H1 (cell line): ENCODE data around the gene CALD1. TPM values are rescaled to one million over a fixed set of nuclear protein-coding genes. Genes with fewer than 3 reads are reported as not detected.

ENCODE experiments used
- CTCF ChIA-PET: fragments of 300-600 bp; sonication (Branson Sonifier 250); formaldehyde crosslinking; loops from one replicate; lab custom pipeline; 2021; ENCODE audit not compliant: partially characterized antibody; lab: Charles Lee
- POLR2A ChIA-PET: fragments of 300-600 bp; sonication (Branson Sonifier 250); formaldehyde crosslinking; loops from one replicate; lab custom pipeline; 2021; ENCODE audit warnings: inconsistent platforms; ENCODE audit not compliant: partially characterized antibody; lab: Charles Lee
- DNase-seq, 2 experiments: peaks; one replicate each; pipeline versions ENCODE4 v3.0.0 to v3.0.0-alpha.2; 2010 to 2022; ENCODE audit warnings: low spot score in 2 of 2, low read depth in 1 of 2, mixed read lengths in 1 of 2
- FAIRE-seq: peaks from 2 replicates; lab custom pipeline; 2011; peaks lifted over from hg19 to GRCh38; lab: Jason Lieb, UNC
- H2AFZ ChIP-seq: 2 replicates; pipeline ENCODE4 v1.8.1; 2012; ENCODE audit warnings: low read length, inconsistent platforms
- H2AK5ac ChIP-seq: 2 replicates; pipeline ENCODE4 v1.6.1; 2013; ENCODE audit warnings: low read depth, low read length
- H2BK120ac ChIP-seq: replicated peaks from 2 replicates; pipeline ENCODE3; 2013; ENCODE audit warnings: low read depth, low read length, inconsistent platforms
- H2BK12ac ChIP-seq: 2 replicates; pipeline ENCODE4 v1.6.1; 2013; ENCODE audit warnings: low read depth, low read length
- H2BK15ac ChIP-seq: 2 replicates; pipeline ENCODE4 v1.6.1; 2013; ENCODE audit warnings: low read length
- H2BK20ac ChIP-seq: 2 replicates; pipeline ENCODE4 v1.6.1; 2013; ENCODE audit warnings: low read length
- H2BK5ac ChIP-seq: 2 replicates; pipeline ENCODE4 v1.6.1; 2013; ENCODE audit warnings: low read depth, low read length
- H3K14ac ChIP-seq: 2 replicates; pipeline ENCODE4 v1.6.1; 2013; ENCODE audit warnings: inconsistent platforms; ENCODE audit not compliant: insufficient read length
- H3K18ac ChIP-seq: 2 replicates; pipeline ENCODE4 v1.6.1; 2013; ENCODE audit warnings: low read length; ENCODE audit errors: extremely low read depth
- H3K23ac ChIP-seq: 2 replicates; pipeline ENCODE4 v1.6.1; 2013; ENCODE audit warnings: inconsistent platforms; ENCODE audit not compliant: insufficient read length
- H3K23me2 ChIP-seq: 2 replicates; pipeline ENCODE4 v1.6.1; 2013; ENCODE audit warnings: low read depth, low read length
- H3K27ac ChIP-seq: 2 replicates; pipeline ENCODE4 v1.6.1; 2011; ENCODE audit warnings: low read depth, low read length, inconsistent platforms
- H3K27me3 ChIP-seq, 4 experiments: replicated peaks in 1 of 4; 1 replicate in 1 of 4; 2 replicates in 3 of 4; pipeline versions ENCODE4 v1.6.1 to v1.8.1; 2011 to 2013; ENCODE audit warnings: low read length in 3 of 4, mild to moderate bottlenecking in 3 of 4, inconsistent platforms in 2 of 4, mixed read lengths in 2 of 4, moderate library complexity in 1 of 4; ENCODE audit not compliant: control insufficient read depth in 3 of 4, insufficient read depth in 3 of 4; ENCODE audit errors: extremely low read depth in 1 of 4
- H3K36me3 ChIP-seq, 4 experiments: 2 replicates each; pipeline versions ENCODE4 v1.6.1 to v1.8.1; 2011 to 2013; ENCODE audit warnings: mild to moderate bottlenecking in 4 of 4, low read length in 3 of 4, moderate library complexity in 2 of 4, control low read depth in 1 of 4, inconsistent platforms in 1 of 4; ENCODE audit not compliant: insufficient read depth in 4 of 4, control insufficient read depth in 2 of 4
- H3K4ac ChIP-seq: replicated peaks from 2 replicates; pipeline ENCODE3; 2013; ENCODE audit warnings: low read length, low read depth, mixed read lengths, inconsistent platforms; ENCODE audit not compliant: insufficient read length
- H3K4me1 ChIP-seq, 4 experiments: replicated peaks in 1 of 4; 1 replicate in 1 of 4; 2 replicates in 3 of 4; pipeline versions ENCODE4 v1.6.1 to v1.8.1; 2011 to 2013; ENCODE audit warnings: low read length in 3 of 4, inconsistent platforms in 2 of 4, mixed read lengths in 1 of 4; ENCODE audit not compliant: insufficient read depth in 4 of 4, control insufficient read depth in 3 of 4
- H3K4me2 ChIP-seq, 2 experiments: 2 replicates each; pipeline versions ENCODE4 v1.6.1 to v1.8.1; 2011 to 2013; ENCODE audit warnings: low read depth in 2 of 2, low read length in 2 of 2, control low read depth in 1 of 2, inconsistent platforms in 1 of 2, mild to moderate bottlenecking in 1 of 2; ENCODE audit not compliant: insufficient read depth in 1 of 2
- H3K4me3 ChIP-seq, 4 experiments: fragments of 200-600, 300-600 bp in 1 of 4; sonication (generic), shearing (Covaris generic), sonication (Bioruptor Twin) in 1 of 4; 2 replicates each; pipeline versions ENCODE4 v1.5.1 to v1.8.1; 2011 to 2016; ENCODE audit warnings: low read length in 4 of 4, low read depth in 3 of 4, control low read depth in 2 of 4, inconsistent platforms in 2 of 4, mild to moderate bottlenecking in 2 of 4, mixed read lengths in 1 of 4, moderate library complexity in 1 of 4; ENCODE audit not compliant: insufficient read depth in 2 of 4; ENCODE audit errors: extremely low read depth in 1 of 4
- H3K56ac ChIP-seq: replicated peaks from 2 replicates; pipeline ENCODE3; 2013; ENCODE audit warnings: low read depth, mild to moderate bottlenecking, mixed read lengths, low read length, inconsistent platforms; ENCODE audit not compliant: insufficient read length
- H3K79me1 ChIP-seq: 2 replicates; pipeline ENCODE4 v1.6.1; 2013; ENCODE audit warnings: low read depth, low read length, control low read depth
- H3K79me2 ChIP-seq, 2 experiments: 2 replicates each; pipeline versions ENCODE4 v1.6.1 to v1.8.1; 2012 to 2013; ENCODE audit warnings: low read length in 2 of 2, mild to moderate bottlenecking in 2 of 2, inconsistent platforms in 1 of 2; ENCODE audit not compliant: insufficient read depth in 2 of 2, control insufficient read depth in 1 of 2
- H3K9ac ChIP-seq, 4 experiments: replicated peaks in 1 of 4; 1 replicate in 1 of 4; 2 replicates in 3 of 4; pipeline versions ENCODE4 v1.6.1 to v1.8.1; 2011 to 2013; ENCODE audit warnings: low read depth in 3 of 4, low read length in 3 of 4, control low read depth in 2 of 4, mild to moderate bottlenecking in 2 of 4, moderate library complexity in 2 of 4, inconsistent platforms in 1 of 4; ENCODE audit errors: extremely low read depth in 1 of 4
- H3K9me3 ChIP-seq, 2 experiments: 2 replicates each; pipeline versions ENCODE4 v1.6.1 to v1.8.1; 2012 to 2013; ENCODE audit warnings: mild to moderate bottlenecking in 2 of 2, moderate library complexity in 2 of 2, control low read depth in 1 of 2, inconsistent platforms in 1 of 2, low read depth in 1 of 2, low read length in 1 of 2, mixed read lengths in 1 of 2; ENCODE audit not compliant: insufficient read depth in 2 of 2
- H4K20me1 ChIP-seq, 2 experiments: replicated peaks in 1 of 2; 2 replicates each; pipeline versions ENCODE3 to v1.8.1; 2011 to 2013; ENCODE audit warnings: inconsistent platforms in 2 of 2, low read length in 2 of 2, mild to moderate bottlenecking in 1 of 2; ENCODE audit not compliant: insufficient read depth in 2 of 2, control insufficient read depth in 1 of 2
- H4K5ac ChIP-seq: 2 replicates; pipeline ENCODE4 v1.6.1; 2013; ENCODE audit warnings: low read length, low read depth, mixed read lengths, inconsistent platforms; ENCODE audit not compliant: insufficient read length
- H4K8ac ChIP-seq: 2 replicates; pipeline ENCODE4 v1.8.0; 2013; ENCODE audit warnings: mild to moderate bottlenecking, moderate library complexity, low read length, inconsistent platforms; ENCODE audit not compliant: insufficient read depth; ENCODE audit errors: extremely low read depth
- H4K91ac ChIP-seq: replicated peaks from 2 replicates; pipeline ENCODE3; 2013; ENCODE audit warnings: low read length, mixed read lengths, inconsistent platforms; ENCODE audit not compliant: insufficient read length
- BACH1 ChIP-seq: IDR thresholded peaks from 2 replicates; pipeline ENCODE4 v1.6.1; 2012; ENCODE audit warnings: low read length, improper control_type of control experiment
- CBX5 ChIP-seq: fragments of 300-800, 300-1000 bp; sonication (generic); IDR thresholded peaks from 2 replicates; pipeline ENCODE4 v1.7.1; 2016; ENCODE audit warnings: antibody characterized with exemption, low read length, low read depth
- CTBP2 ChIP-seq: IDR thresholded peaks from 2 replicates; pipeline ENCODE4 v1.7.0; 2011; ENCODE audit warnings: borderline replicate concordance, mild to moderate bottlenecking, moderate library complexity, mixed read lengths, low read length; ENCODE audit not compliant: insufficient read depth, insufficient read length
- EP300 ChIP-seq, 2 experiments: IDR thresholded peaks; 1 replicate in 1 of 2; 2 replicates in 1 of 2; pipeline ENCODE4 v1.6.1; 2011 to 2012; ENCODE audit warnings: low read depth in 2 of 2, low read length in 2 of 2, mild to moderate bottlenecking in 2 of 2, borderline replicate concordance in 1 of 2, inconsistent platforms in 1 of 2, moderate library complexity in 1 of 2
- EZH2 ChIP-seq: fragments of 200-600 bp; sonication (generic); IDR thresholded peaks from 2 replicates; pipeline ENCODE4 v1.7.1; 2012; ENCODE audit warnings: low read depth, mild to moderate bottlenecking, moderate library complexity, low read length, inconsistent platforms; ENCODE audit not compliant: severe bottlenecking
- HDAC6 ChIP-seq: IDR thresholded peaks from one replicate; pipeline ENCODE4 v1.7.1; 2012; ENCODE audit warnings: low read depth, mild to moderate bottlenecking, inconsistent platforms, low read length, moderate library complexity
- JUN ChIP-seq: IDR thresholded peaks from 2 replicates; pipeline ENCODE4 v1.6.1; 2011; ENCODE audit warnings: low read depth, mild to moderate bottlenecking, improper control_type of control experiment, low read length
- RBBP5 ChIP-seq: IDR thresholded peaks from 2 replicates; pipeline ENCODE4 v1.7.1; 2012; ENCODE audit warnings: low read depth, mild to moderate bottlenecking, inconsistent platforms, low read length, moderate library complexity, borderline replicate concordance
- RXRA ChIP-seq: IDR thresholded peaks from 2 replicates; pipeline ENCODE4 v1.6.1; 2011; ENCODE audit warnings: low read depth, mild to moderate bottlenecking, low read length, moderate library complexity; ENCODE audit not compliant: insufficient read depth
- SIRT6 ChIP-seq: IDR thresholded peaks from one replicate; pipeline ENCODE4 v1.7.1; 2012; ENCODE audit warnings: low read length, inconsistent platforms
- ZNF274 ChIP-seq: IDR thresholded peaks from 2 replicates; pipeline ENCODE4 v1.7.0; 2012; ENCODE audit warnings: low read length, borderline replicate concordance; ENCODE audit errors: extremely low read depth
- WGBS, 2 experiments: shearing (Covaris generic) in 1 of 2; methylation state at CpG; one replicate each; pipeline versions ENCODE4 v1.1.6 to v1.1.7; 2013 to 2015; ENCODE audit warnings: low lambda C conversion rate in 2 of 2, mixed read lengths in 2 of 2, inconsistent platforms in 1 of 2, low coverage in 1 of 2, missing lambda C conversion rate in 1 of 2; ENCODE audit not compliant: insufficient replicate concordance in 2 of 2, insufficient coverage in 1 of 2, insufficient read length in 1 of 2; ENCODE audit errors: extremely low coverage in 1 of 2, missing lambda C conversion rate in 1 of 2; 5-methylcytosine and 5-hydroxymethylcytosine counted together
- polyA plus RNA-seq, 7 experiments: library from polyadenylated mRNA; depleted of rRNA in 3 of 7; stranded (reverse) in 5 of 7; unstranded in 2 of 7; fragments of >200 nt in 5 of 7; fragments of 200-250 nt in 2 of 7; gene quantifications; 1 replicate in 5 of 7; 2 replicates in 1 of 7; 4 replicates in 1 of 7; pipeline versions ENCODE4 v1.2.1 to v1.2.3, GENCODE V29; 2011 to 2013; ENCODE audit warnings: missing spikeins in 2 of 7, mixed read lengths in 2 of 7
- total RNA-seq: library from RNA; stranded (reverse); fragmentation: NEBNext Ultra II Directional; extraction: Animal tissue kit (Norgen Biotek cat#: 25700); gene quantifications from 2 replicates; pipeline ENCODE4 v1.2.1, GENCODE V29; 2021

The CALD1 gene
- total and polyA plus RNA-seq, 2 of the 8 experiments (the other 6 are each of a cell fraction or from before 2014, with no cell fraction given), result 34.3 to 177 TPM

DNA sequence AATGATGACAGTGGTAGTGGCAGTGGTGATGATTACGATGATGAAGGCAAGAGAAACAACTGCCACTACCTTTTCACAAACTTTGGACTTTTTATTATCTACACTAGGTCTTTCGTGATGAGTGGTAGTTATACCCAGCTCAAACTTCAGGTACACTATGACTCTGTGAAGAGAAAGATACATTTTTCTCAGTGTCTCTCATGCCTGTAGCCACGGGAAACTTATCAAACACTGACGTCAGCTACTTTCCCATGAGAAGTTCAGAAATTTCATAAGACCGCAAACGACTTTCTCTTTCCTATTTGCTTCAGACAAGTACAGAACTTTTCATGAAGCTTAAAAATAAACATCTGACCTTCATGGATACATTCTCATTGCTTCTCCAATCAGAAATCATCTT is 57.0 kb downstream of the CALD1 start:
- Histone ChIP-seq H3K4ac (no peak overlapping the region), H3K27ac (no peak overlapping the region), H3K14ac (no peak overlapping the region), H3K56ac (no peak overlapping the region), H4K20me1 (no peaks in the 10 kb centered on the region), H2BK20ac (no peak overlapping the region), H3K4me1 (no peaks in the 10 kb centered on the region), H3K18ac (no peak overlapping the region), H3K9ac (no peak overlapping the region), H3K36me3 (no peaks in the 10 kb centered on the region), H3K79me2 (no peaks in the 10 kb centered on the region), H3K79me1 (no peaks in the 10 kb centered on the region; the same call in 1 of the 2 replicates), H3K27me3 (no peaks in the 10 kb centered on the region), H2BK12ac (no peak overlapping the region), H2BK5ac (no peak overlapping the region), H3K23me2 (no peaks in the 10 kb centered on the region), H3K23ac (no peak overlapping the region), H2AK5ac (no peak overlapping the region), H4K91ac (no peak overlapping the region), H3K9me3 (no peaks in the 10 kb centered on the region), H2BK15ac (no peak overlapping the region), H2AFZ (no peak overlapping the region), H4K5ac (no peak overlapping the region), H3K4me2 (no peak overlapping the region), H3K4me3 (no peak overlapping the region), H2BK120ac (no peak overlapping the region), H4K8ac (no peak overlapping the region)
- DNase-seq (no peak), FAIRE-seq (no peak)
- POLR2A ChIA-PET, result interaction anchor here (0.6 to 2.1 kb wide), 3 partner anchors 11 to 17 kb away, joined by 3 to 5 read pairs (median 4); no protein-coding TSS in a partner anchor
- TF ChIP-seq HDAC6, result no peak
- TF ChIP-seq SIRT6, result no peak
- no peak for TF ChIP-seq RBBP5
- TF ChIP-seq BACH1, result no peak
- no peak for TF ChIP-seq EP300 (IDR thresholded peaks at IDR 0.05; ENCODE audit: borderline replicate concordance in 1 of 2, low read depth in 2 of 2, low read length in 2 of 2)
- TF ChIP-seq EZH2, result no peak
- TF ChIP-seq JUN, result no peak
- TF ChIP-seq CTBP2, result no peak
- no peak for TF ChIP-seq ZNF274
- no peak for TF ChIP-seq RXRA
- no peak for TF ChIP-seq CBX5
- WGBS, 2 experiments, result 89% methylated on average over 6 of the region's 6 CpGs; no CpG with 5 or more reads in 1 of the 2 experiments
- CTCF ChIA-PET, result interaction anchor here (0.6 kb wide), 1 partner anchor 438 kb away, joined by 3 read pairs; no protein-coding TSS in a partner anchor
